ENCODE results near the gene MMP20.

MMP20 gene

DNA sequence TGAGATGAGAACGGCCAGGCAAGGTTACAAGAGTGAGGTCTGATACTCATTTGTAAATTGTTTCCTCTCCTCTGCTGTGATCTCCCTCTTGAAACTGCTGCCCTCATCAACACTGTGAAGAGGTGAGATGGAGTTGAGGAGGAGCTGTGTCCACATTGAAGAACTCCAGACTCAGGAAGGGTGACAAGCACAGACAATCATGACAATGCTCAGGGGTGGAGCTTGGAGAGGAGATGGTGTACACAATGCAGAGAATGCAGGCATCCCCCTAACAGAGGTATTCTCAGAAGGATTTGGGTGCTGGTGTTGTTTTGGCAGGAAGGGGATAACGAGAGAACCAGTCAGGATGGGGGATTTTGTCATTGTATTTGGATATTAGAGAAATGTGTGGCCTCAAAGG is 73.1 kb downstream of the MMP20 start:
- no peak for DNase-seq

GRCh38 chr11:102551169-102551781 is 73.9 kb downstream of the MMP20 start:
- DNase-seq = peak in 1 of 3 experiments; percentile 11

DNA sequence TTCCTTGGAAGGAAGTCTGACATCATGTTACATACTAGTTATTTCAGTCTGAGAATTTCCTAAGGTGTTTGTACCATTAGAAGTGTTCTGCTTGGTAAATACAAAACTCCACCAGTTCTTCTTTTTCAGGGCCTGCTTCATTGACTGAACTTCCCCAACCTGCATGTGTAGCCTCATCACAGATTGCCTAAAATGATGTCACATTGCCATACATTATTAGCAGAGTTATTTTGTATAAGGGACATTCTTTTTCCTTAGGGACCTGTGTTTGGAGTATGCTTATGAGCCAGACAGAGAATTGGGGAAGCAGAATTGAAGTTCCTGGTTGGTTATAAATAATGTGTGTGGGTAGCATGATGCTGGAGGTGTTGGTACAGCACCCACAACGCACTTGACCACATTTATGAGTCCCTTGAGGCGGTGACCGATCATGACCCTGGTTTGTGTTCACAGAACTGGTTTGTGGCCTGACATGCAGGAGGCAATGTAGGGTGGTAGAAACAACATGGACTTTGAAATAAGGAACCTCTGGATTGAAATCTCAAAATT is 78.1 kb downstream of the MMP20 start:
- DNase-seq = no peak

DNA sequence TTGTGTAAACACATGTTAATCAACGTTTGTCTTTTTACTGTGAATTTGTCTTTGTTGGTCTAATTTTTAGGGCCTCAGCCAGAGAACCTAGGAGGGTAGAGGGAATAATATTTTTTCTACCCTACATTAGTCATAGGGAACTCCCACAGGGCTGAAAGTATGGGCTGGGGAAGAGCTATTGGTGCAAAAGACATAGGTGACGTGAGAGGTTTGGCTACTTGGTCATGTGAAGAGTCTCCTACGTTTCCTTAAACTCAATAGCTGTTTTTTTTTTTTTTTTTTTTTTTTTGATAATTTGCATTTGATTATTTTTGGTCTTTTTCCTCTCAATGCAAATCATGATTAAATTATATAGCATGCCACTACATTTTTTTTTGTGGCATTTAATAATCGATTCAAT is 78.7 kb downstream of the MMP20 start:
- DNase-seq = no peak

GRCh38 chr11:102545701-102546100 is 79.4 kb downstream of the MMP20 start:
- no peak for DNase-seq

GRCh38 chr11:102544594-102544993 is 80.5 kb downstream of the MMP20 start:
- DNase-seq = no peak

DNA sequence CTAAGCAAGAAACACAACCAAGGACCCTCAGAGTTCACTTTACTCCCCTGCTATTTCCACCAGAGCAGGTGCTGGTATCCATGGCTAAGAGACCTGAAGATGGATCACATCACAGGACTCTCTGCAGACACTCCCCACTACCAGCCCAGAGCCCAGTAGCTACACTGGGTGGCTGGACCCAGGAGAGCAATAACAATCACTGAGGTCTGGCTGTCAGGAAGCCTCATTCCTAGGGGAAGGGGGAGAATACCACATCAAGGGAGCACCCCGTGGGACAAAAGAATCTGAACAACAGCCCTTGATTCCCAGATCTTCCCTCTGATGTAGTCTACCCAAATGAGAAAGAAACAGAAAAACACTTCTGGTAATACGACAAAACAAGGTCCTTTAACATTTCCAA is 85.6 kb downstream of the MMP20 start:
- DNase-seq = no peak

DNA sequence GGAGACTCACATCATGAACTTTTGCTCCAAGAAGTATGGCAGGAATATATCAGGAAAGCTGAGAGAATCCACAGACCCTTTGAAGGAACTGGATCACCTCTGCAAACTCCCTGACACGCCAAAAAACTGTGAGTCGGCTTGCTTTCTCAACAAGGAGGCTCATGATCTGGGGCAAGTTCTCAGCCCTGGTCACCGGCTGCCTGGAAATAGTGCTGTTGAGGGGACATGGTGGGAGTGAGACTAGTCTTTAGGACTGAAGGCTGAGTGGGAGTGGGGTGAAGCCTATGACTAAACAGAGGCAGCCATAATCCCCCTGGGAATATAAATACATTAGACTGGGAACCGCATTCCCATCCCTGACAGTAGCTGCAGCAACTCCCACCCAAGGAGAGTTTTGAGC is 86.2 kb downstream of the MMP20 start:
- no peak for DNase-seq

DNA sequence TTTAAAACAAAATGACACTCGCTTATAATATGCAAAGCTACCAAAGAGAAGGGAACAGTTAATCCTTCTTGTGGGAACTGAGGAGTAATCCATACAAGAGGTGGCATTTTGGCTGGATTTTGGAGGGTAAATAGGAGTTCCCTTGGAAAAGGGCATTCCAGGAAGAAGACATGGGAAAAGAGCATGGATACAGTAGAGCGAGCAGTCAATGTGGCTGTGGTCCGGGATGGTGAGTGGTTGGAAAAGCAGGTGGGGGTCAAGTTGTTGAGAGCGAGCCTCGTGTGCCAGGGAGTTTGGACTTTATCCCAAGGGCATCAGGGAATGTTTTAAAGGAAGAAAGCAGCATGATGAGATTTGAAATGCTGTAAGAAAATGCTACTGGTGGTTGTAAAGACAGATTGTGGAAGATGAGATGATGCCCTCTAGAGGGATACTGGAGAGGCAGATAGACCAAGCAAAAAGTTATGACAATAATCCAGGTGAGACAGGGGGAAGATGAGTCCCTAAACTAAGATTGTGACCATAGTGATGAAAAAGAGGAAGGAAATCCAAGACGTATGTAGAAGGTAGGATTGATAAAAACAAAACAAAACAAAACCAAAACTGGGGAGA is 90.8 kb downstream of the MMP20 start:
- DNase-seq = no peak

DNA sequence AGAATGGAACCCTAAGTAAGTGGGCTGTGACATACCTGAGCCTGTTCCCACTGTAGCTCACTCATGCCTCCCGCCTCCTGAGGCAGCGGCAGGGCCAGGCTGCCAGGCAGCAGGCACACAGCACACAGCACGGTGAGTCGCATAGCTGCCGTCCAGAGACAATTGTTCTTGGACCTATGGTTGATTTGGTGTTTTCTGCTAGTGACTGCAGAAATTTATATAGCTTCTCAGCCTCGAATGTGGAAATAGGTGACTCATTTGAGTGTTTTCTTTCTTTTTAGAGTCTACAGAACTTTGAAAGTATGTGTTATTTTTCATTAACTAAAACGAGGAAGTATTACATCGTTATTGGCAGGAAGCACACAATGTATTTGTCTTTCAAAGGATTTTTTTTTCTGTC is 94.6 kb downstream of the MMP20 start, which contains the start of gene MMP7:
TSS of gene MMP7 (minus strand) at position 190 of the 400 bp plus-strand sequence. CDS start at position 143, 47 bp downstream.
- no peak for DNase-seq

DNA sequence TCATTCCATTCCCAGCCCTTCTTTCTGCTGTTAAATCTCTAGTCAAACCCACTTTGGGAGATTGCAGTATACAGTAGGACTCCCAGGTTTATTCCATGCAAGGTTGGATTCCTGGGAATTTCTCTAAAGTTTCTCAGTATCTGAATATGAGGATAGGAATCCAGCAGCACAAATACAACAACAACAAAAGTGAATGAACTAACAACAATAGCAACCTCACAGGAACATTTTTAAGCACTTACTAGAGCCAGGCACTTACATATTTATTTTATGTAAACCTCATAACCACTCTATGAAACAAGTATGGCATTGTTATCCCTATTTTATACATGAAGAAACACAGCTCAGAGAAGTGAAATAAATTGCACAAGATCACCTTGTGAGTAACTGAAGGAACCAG is 96.5 kb downstream of the MMP20 start:
- no peak for DNase-seq

DNA sequence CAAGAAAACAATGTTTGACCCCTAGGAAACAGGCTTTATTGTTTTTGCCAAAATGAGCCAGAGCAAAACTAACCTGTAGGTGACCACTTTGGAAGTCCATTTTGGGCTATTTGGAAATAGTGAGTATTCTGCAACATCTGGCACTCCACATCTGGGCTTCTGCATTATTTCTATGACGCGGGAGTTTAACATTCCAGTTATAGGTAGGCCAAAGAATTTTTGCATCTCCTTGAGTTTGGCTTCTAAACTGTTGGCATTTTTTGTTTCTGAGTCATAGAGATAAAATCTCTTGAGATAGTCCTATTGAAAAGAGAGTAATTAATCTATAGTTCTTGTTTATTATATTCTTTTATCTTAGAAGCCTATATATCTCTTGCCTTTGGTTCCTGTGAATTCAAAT is 97.4 kb downstream of the MMP20 start:
- DNase-seq = no peak

- DNase-seq = no peak
These were observed 98.1 kb downstream of the MMP20 start for GRCh38 chr11:102527041-102527440.
